ENCODE results near the gene CACNA1E. TPM values are rescaled to one million over a fixed set of nuclear protein-coding genes. Genes with fewer than 3 reads are reported as not detected.

Gene CACNA1E
- total RNA-seq, 2 experiments from 2014 or later: not detected

- Histone ChIP-seq H3K36me3 (ENCODE audit: insufficient read depth, low read length) (no peaks in the 10 kb centered on the region), H3K79me2 (ENCODE audit: insufficient read depth, low read depth, low read length) (no peaks in the 10 kb centered on the region), H3K27ac (ENCODE audit: low read depth, low read length, poor library complexity, severe bottlenecking) (no peak overlapping the region), H3K9me3 (ENCODE audit: low read length) (no peaks in the 10 kb centered on the region), H3K9me2 (ENCODE audit: insufficient read depth, low read length) (no peaks in the 10 kb centered on the region), H3K4me1 (ENCODE audit: insufficient read depth, low read length, poor library complexity, severe bottlenecking) (no peaks in the 10 kb centered on the region), H3K4me3 (ENCODE audit: low read depth, low read length, poor library complexity, severe bottlenecking) (no peak overlapping the region), H2AFZ (ENCODE audit: low read length) (no peak overlapping the region), H3K4me2 (ENCODE audit: low read length) (no peak overlapping the region), H4K20me1 (ENCODE audit: insufficient read depth, low read length) (no peaks in the 10 kb centered on the region)
- no TSS peak for BruUV-seq (replicated peaks)
- no peak for DNase-seq (ENCODE audit: low spot score)
- intact Hi-C loops (cut with micrococcal nuclease; ENCODE audit: unreplicated experiment): no loop called here
- CTCF ChIA-PET (ENCODE audit: unreplicated experiment): no interaction called here
- POLR2A ChIA-PET: no interaction called here
- TF ChIP-seq CTCF (conservative IDR thresholded peaks at IDR 0.05; ENCODE audit: low read length) (no peak), EZH2phosphoT487 (IDR thresholded peaks at IDR 0.05; ENCODE audit: borderline replicate concordance, low read depth, low read length) (no peak)
Observed at GRCh38 chr1:181640956-181641355, 157.6 kb downstream of the CACNA1E start.

GRCh38 chr1:181643631-181644030 is 160.3 kb downstream of the CACNA1E start:
- CTCF ChIA-PET (ENCODE audit: unreplicated experiment): no interaction called here
- BruUV-seq (replicated peaks): no TSS peak
- no peak overlapping the region for H3K4me2 ChIP-seq (ENCODE audit: low read length)
- H3K4me1 ChIP-seq (ENCODE audit: insufficient read depth, low read length, poor library complexity, severe bottlenecking): no peaks in the 10 kb centered on the region
- TF ChIP-seq CTCF (conservative IDR thresholded peaks at IDR 0.05; ENCODE audit: low read length): no peak
- TF ChIP-seq EZH2phosphoT487 (IDR thresholded peaks at IDR 0.05; ENCODE audit: borderline replicate concordance, low read depth, low read length): no peak
- DNase-seq (ENCODE audit: low spot score): no peak
- no peaks in the 10 kb centered on the region for H4K20me1 ChIP-seq (ENCODE audit: insufficient read depth, low read length)
- no peaks in the 10 kb centered on the region for H3K36me3 ChIP-seq (ENCODE audit: insufficient read depth, low read length)
- H3K9me2 ChIP-seq (ENCODE audit: insufficient read depth, low read length): no peaks in the 10 kb centered on the region
- intact Hi-C loops (cut with micrococcal nuclease; ENCODE audit: unreplicated experiment): no loop called here
- H3K4me3 ChIP-seq (ENCODE audit: low read depth, low read length, poor library complexity, severe bottlenecking): no peak overlapping the region
- H3K9me3 ChIP-seq (ENCODE audit: low read length): no peaks in the 10 kb centered on the region
- H3K27ac ChIP-seq (ENCODE audit: low read depth, low read length, poor library complexity, severe bottlenecking): no peak overlapping the region
- POLR2A ChIA-PET: no interaction called here
- no peaks in the 10 kb centered on the region for H3K79me2 ChIP-seq (ENCODE audit: insufficient read depth, low read depth, low read length)
- no peak overlapping the region for H2AFZ ChIP-seq (ENCODE audit: low read length)

GRCh38 chr1:181645171-181645570 is 161.9 kb downstream of the CACNA1E start:
- no peak for DNase-seq (ENCODE audit: low spot score)
- TF ChIP-seq CTCF (conservative IDR thresholded peaks at IDR 0.05; ENCODE audit: low read length): no peak
- TF ChIP-seq EZH2phosphoT487 (IDR thresholded peaks at IDR 0.05; ENCODE audit: borderline replicate concordance, low read depth, low read length): no peak
- ChIA-PET POLR2A (no interaction called here), CTCF (ENCODE audit: unreplicated experiment) (no interaction called here)
- no peaks in the 10 kb centered on the region for H3K79me2 ChIP-seq (ENCODE audit: insufficient read depth, low read depth, low read length)
- H3K4me2 ChIP-seq (ENCODE audit: low read length): no peak overlapping the region
- intact Hi-C loops (cut with micrococcal nuclease; ENCODE audit: unreplicated experiment): no loop called here
- no TSS peak for BruUV-seq (replicated peaks)
- H3K4me3 ChIP-seq (ENCODE audit: low read depth, low read length, poor library complexity, severe bottlenecking): no peak overlapping the region
- no peaks in the 10 kb centered on the region for H3K36me3 ChIP-seq (ENCODE audit: insufficient read depth, low read length)
- no peaks in the 10 kb centered on the region for H3K9me3 ChIP-seq (ENCODE audit: low read length)
- no peaks in the 10 kb centered on the region for H4K20me1 ChIP-seq (ENCODE audit: insufficient read depth, low read length)
- no peaks in the 10 kb centered on the region for H3K9me2 ChIP-seq (ENCODE audit: insufficient read depth, low read length)
- H3K4me1 ChIP-seq (ENCODE audit: insufficient read depth, low read length, poor library complexity, severe bottlenecking): no peaks in the 10 kb centered on the region
- H2AFZ ChIP-seq (ENCODE audit: low read length): no peak overlapping the region
- H3K27ac ChIP-seq (ENCODE audit: low read depth, low read length, poor library complexity, severe bottlenecking): no peak overlapping the region

All from OCI-LY7 (cell line).